ENCODE results near the gene RNF19B.

DNA sequence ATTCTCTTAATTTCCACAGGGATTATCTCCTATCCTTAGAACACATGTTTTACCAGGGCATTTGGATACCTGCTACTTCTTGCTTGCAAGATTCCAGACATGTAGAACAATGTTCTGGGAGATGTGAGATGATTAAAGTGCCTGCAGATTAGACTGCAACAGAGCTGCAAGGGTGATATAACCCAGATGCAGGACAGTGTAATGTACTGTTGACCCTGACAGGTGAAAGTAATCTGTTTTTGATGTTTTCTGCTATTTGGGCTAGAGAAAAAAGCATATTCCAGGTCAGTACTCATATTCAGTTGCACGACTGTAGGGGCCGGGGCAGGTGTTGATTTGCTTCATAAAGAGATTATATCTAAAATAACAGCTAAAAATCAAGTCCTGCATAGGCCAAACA lies 36.3 kb downstream of the RNF19B start:
- TF ChIP-seq, protein P1, sequence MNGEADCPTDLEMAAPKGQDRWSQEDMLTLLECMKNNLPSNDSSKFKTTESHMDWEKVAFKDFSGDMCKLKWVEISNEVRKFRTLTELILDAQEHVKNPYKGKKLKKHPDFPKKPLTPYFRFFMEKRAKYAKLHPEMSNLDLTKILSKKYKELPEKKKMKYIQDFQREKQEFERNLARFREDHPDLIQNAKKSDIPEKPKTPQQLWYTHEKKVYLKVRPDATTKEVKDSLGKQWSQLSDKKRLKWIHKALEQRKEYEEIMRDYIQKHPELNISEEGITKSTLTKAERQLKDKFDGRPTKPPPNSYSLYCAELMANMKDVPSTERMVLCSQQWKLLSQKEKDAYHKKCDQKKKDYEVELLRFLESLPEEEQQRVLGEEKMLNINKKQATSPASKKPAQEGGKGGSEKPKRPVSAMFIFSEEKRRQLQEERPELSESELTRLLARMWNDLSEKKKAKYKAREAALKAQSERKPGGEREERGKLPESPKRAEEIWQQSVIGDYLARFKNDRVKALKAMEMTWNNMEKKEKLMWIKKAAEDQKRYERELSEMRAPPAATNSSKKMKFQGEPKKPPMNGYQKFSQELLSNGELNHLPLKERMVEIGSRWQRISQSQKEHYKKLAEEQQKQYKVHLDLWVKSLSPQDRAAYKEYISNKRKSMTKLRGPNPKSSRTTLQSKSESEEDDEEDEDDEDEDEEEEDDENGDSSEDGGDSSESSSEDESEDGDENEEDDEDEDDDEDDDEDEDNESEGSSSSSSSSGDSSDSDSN (CRISPR knock-in tag; IDR thresholded peaks at IDR 0.05) = no peak
- TF ChIP-seq, protein P2, sequence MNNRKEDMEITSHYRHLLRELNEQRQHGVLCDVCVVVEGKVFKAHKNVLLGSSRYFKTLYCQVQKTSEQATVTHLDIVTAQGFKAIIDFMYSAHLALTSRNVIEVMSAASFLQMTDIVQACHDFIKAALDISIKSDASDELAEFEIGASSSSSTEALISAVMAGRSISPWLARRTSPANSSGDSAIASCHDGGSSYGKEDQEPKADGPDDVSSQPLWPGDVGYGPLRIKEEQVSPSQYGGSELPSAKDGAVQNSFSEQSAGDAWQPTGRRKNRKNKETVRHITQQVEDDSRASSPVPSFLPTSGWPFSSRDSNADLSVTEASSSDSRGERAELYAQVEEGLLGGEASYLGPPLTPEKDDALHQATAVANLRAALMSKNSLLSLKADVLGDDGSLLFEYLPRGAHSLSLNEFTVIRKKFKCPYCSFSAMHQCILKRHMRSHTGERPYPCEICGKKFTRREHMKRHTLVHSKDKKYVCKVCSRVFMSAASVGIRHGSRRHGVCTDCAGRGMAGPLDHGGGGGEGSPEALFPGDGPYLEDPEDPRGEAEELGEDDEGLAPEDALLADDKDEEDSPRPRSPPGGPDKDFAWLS (CRISPR knock-in tag; IDR thresholded peaks at IDR 0.05; ENCODE audit: borderline replicate concordance) = no peak
- no peak for TF ChIP-seq HMG20B (CRISPR knock-in tag; conservative IDR thresholded peaks at IDR 0.05)
- no peak for TF ChIP-seq CBX5 (CRISPR knock-in tag; IDR thresholded peaks at IDR 0.05; ENCODE audit: borderline replicate concordance)
- TF ChIP-seq RBM22 (optimal IDR thresholded peaks at IDR 0.05; ENCODE audit: low read length) = no peak
- TF ChIP-seq ZNF44 (CRISPR knock-in tag; IDR thresholded peaks at IDR 0.05) = no peak
- TF ChIP-seq, protein P3, sequence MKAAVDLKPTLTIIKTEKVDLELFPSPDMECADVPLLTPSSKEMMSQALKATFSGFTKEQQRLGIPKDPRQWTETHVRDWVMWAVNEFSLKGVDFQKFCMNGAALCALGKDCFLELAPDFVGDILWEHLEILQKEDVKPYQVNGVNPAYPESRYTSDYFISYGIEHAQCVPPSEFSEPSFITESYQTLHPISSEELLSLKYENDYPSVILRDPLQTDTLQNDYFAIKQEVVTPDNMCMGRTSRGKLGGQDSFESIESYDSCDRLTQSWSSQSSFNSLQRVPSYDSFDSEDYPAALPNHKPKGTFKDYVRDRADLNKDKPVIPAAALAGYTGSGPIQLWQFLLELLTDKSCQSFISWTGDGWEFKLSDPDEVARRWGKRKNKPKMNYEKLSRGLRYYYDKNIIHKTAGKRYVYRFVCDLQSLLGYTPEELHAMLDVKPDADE (CRISPR knock-in tag; IDR thresholded peaks at IDR 0.05) = no peak
- TF ChIP-seq RXRA (CRISPR knock-in tag; IDR thresholded peaks at IDR 0.05) = no peak
- TF ChIP-seq, protein P4, sequence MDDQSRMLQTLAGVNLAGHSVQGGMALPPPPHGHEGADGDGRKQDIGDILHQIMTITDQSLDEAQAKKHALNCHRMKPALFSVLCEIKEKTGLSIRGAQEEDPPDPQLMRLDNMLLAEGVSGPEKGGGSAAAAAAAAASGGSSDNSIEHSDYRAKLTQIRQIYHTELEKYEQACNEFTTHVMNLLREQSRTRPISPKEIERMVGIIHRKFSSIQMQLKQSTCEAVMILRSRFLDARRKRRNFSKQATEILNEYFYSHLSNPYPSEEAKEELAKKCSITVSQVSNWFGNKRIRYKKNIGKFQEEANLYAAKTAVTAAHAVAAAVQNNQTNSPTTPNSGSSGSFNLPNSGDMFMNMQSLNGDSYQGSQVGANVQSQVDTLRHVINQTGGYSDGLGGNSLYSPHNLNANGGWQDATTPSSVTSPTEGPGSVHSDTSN (CRISPR knock-in tag; IDR thresholded peaks at IDR 0.05; ENCODE audit: borderline replicate concordance) = no peak
- no peak for TF ChIP-seq ZBTB20 (CRISPR knock-in tag; IDR thresholded peaks at IDR 0.05; ENCODE audit: borderline replicate concordance, low read depth)
